ENCODE results near the gene C14orf119.
"Not testable (repeated sequence)": the region's sequence is repeated elsewhere in the genome, so short reads cannot be mapped to it uniquely, and the experiment has no call there.

The C14orf119 gene

GRCh38 chr14:23103581-23103980 lies 8.3 kb downstream of the C14orf119 start:
- Mint-ChIP-seq H3K4me3 (no peak overlapping the region), H3K4me1 (peaks cover 11 to 15% of the 10 kb centered on the region in 2 donors)

GRCh38 chr14:23104070-23104590 lies 8.8 kb downstream of the C14orf119 start:
- Mint-ChIP-seq H3K27ac (no peak overlapping the region), H3K4me3 (no peak overlapping the region), H3K27me3 (no peaks in the 10 kb centered on the region), H3K36me3 (peaks cover 3 to 10% of the 10 kb centered on the region in 2 donors), H3K9me3 (no peaks in the 10 kb centered on the region), H3K4me1 (peaks cover 11 to 15% of the 10 kb centered on the region in 2 donors)
- ATAC-seq (replicated peaks) (no peak), DNase-seq (no peak)

More at GRCh38 chr14:23103581-23103980, 8.3 kb downstream of the C14orf119 start:
- H3K27me3 Mint-ChIP-seq: no peaks in the 10 kb centered on the region
- H3K36me3 Mint-ChIP-seq: peaks cover 3 to 11% of the 10 kb centered on the region in 2 donors
- ATAC-seq (replicated peaks) (no peak), DNase-seq (no peak)
- H3K9me3 Mint-ChIP-seq: no peaks in the 10 kb centered on the region
- H3K27ac Mint-ChIP-seq: no peak overlapping the region

- Mint-ChIP-seq H3K4me3 (no peak within 1 kb of the TSS), H3K36me3 (peaks cover 3% of the 10 kb centered on the region in 2 donors), H3K27ac (no peak within 1 kb of the TSS), H3K27me3 (no peaks in the 10 kb centered on the region), H3K9me3 (no peaks in the 10 kb centered on the region), H3K4me1 (peaks cover 10 to 15% of the 10 kb centered on the region in 2 donors)
- ATAC-seq (replicated peaks): no peak
- DNase-seq: no peak
These were observed 9.5 kb downstream of the C14orf119 start, which contains the start of gene CIROP for GRCh38 chr14:23104591-23105347. CIROP (minus strand) TSS chr14:23104989; CDS start chr14:23104920, 69 bp downstream.

- no peak for ATAC-seq (replicated peaks)
- peaks cover 5 to 9% of the 10 kb centered on the region in 2 donors for H3K4me1 Mint-ChIP-seq
- no peaks in the 10 kb centered on the region for H3K36me3 Mint-ChIP-seq
- H3K4me3 Mint-ChIP-seq: no peak overlapping the region
- H3K27ac Mint-ChIP-seq: no peak overlapping the region
- H3K27me3 Mint-ChIP-seq: no peaks in the 10 kb centered on the region
- no peaks in the 10 kb centered on the region for H3K9me3 Mint-ChIP-seq
- DNase-seq: no peak
These were observed 10.1 kb downstream of the C14orf119 start for GRCh38 chr14:23105348-23105824.

GRCh38 chr14:23106747-23107045 lies 11.4 kb downstream of the C14orf119 start:
- Mint-ChIP-seq H3K27me3 (no peaks in the 10 kb centered on the region), H3K4me3 (no peak overlapping the region), H3K27ac (no peak overlapping the region), H3K4me1 (peaks cover 4 to 7% of the 10 kb centered on the region in 2 donors), H3K9me3 (no peaks in the 10 kb centered on the region), H3K36me3 (no peaks in the 10 kb centered on the region)
- DNase-seq (no peak), ATAC-seq (replicated peaks) (no peak)

DNA sequence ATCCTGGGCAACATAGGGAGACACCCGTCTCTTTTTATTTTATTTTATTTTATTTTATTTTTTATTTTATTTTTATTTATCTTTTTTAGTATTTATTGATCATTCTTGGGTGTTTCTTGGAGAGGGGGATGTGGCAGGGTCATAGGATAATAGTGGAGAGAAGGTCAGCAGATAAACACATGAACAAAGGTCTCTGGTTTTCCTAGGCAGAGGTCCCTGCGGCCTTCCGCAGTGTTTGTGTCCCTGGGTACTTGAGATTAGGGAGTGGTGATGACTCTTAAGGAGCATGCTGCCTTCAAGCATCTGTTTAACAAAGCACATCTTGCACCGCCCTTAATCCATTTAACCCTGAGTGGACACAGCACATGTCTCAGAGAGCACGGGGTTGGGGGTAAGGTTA lies 12.3 kb downstream of the C14orf119 start:
- H3K27me3 Mint-ChIP-seq: not testable (repeated sequence)

GRCh38 chr14:23108169-23108568 lies 12.9 kb downstream of the C14orf119 start:
- DNase-seq; H3K36me3 Mint-ChIP-seq; H3K4me1 Mint-ChIP-seq; ATAC-seq (replicated peaks); H3K9me3 Mint-ChIP-seq; H3K27me3 Mint-ChIP-seq; H3K27ac Mint-ChIP-seq; H3K4me3 Mint-ChIP-seq: not testable (repeated sequence)

More for the DNA sequence above, 12.3 kb downstream of the C14orf119 start:
- not testable (repeated sequence) for DNase-seq; H3K4me3 Mint-ChIP-seq; H3K9me3 Mint-ChIP-seq; H3K27ac Mint-ChIP-seq; H3K36me3 Mint-ChIP-seq; ATAC-seq (replicated peaks); H3K4me1 Mint-ChIP-seq

GRCh38 chr14:23109769-23110168 lies 14.5 kb downstream of the C14orf119 start:
- no peaks in the 10 kb centered on the region for H3K36me3 Mint-ChIP-seq
- ATAC-seq (replicated peaks): no peak
- H3K4me3 Mint-ChIP-seq: no peak overlapping the region
- no peak overlapping the region for H3K27ac Mint-ChIP-seq
- DNase-seq: no peak
- H3K9me3 Mint-ChIP-seq: no peaks in the 10 kb centered on the region
- H3K4me1 Mint-ChIP-seq: peaks cover 4 to 7% of the 10 kb centered on the region in 2 donors
- H3K27me3 Mint-ChIP-seq: peaks cover 7 to 14% of the 10 kb centered on the region in 2 donors

DNA sequence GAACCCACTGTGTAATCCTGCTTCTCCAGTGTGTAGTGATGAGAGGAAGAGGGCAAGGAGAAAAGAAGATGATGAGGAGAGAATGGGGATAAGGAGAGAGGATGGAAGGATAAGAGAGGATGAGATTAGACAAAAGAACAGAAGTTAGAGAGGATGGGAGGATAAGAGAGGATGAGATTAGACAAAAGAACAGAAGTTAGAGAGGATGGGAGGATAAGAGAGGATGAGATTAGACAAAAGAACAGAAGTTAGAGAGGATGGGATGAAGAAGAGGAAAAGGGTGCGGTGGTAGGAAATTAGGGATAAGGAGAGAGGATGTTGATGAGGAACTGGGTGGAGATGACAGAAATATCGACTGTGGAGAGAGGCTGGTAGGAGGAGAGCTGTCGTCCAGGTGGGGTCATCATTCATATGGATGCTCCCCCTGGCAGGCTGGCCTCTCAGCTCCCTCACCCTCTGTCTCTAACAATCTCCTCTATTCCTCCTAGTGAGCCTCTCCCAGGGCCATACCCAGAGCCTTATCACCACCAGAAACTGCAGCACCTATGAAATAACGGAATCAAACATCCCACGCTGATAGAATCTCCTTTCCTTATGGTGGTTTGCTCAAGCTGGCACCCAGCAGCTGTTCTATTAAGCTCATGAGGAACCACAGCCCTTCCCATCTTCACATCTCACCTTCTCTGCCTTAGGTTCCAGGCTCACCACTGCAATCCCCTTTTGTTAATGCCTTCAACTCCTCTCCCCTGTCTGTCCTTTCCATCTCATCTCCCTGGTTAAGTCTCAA lies 15.5 kb downstream of the C14orf119 start:
- Mint-ChIP-seq H3K9me3 (no peaks in the 10 kb centered on the region), H3K36me3 (no peaks in the 10 kb centered on the region), H3K4me3 (no peak overlapping the region), H3K4me1 (peaks cover 4 to 7% of the 10 kb centered on the region in 2 donors), H3K27me3 (peaks cover 11 to 19% of the 10 kb centered on the region in 2 donors), H3K27ac (no peak overlapping the region)
- ATAC-seq (replicated peaks) (no peak), DNase-seq (no peak)

- ATAC-seq (replicated peaks): no peak
- no peak for DNase-seq
- Mint-ChIP-seq H3K9me3 (no peaks in the 10 kb centered on the region), H3K4me1 (no peaks in the 10 kb centered on the region), H3K36me3 (no peaks in the 10 kb centered on the region), H3K27ac (no peak overlapping the region), H3K27me3 (peaks cover 11 to 19% of the 10 kb centered on the region in 2 donors), H3K4me3 (no peak overlapping the region)
These were observed 17.3 kb downstream of the C14orf119 start for GRCh38 chr14:23112359-23113178.

GRCh38 chr14:23113431-23114119 lies 18.3 kb downstream of the C14orf119 start:
- no peaks in the 10 kb centered on the region for H3K36me3 Mint-ChIP-seq
- ATAC-seq (replicated peaks) (no peak), DNase-seq (no peak)
- no peaks in the 10 kb centered on the region for H3K9me3 Mint-ChIP-seq
- H3K27ac Mint-ChIP-seq: no peak overlapping the region
- peaks cover 1 to 2% of the 10 kb centered on the region in 2 donors for H3K4me1 Mint-ChIP-seq
- H3K4me3 Mint-ChIP-seq: no peak overlapping the region
- H3K27me3 Mint-ChIP-seq: peaks cover 11 to 19% of the 10 kb centered on the region in 2 donors

DNA sequence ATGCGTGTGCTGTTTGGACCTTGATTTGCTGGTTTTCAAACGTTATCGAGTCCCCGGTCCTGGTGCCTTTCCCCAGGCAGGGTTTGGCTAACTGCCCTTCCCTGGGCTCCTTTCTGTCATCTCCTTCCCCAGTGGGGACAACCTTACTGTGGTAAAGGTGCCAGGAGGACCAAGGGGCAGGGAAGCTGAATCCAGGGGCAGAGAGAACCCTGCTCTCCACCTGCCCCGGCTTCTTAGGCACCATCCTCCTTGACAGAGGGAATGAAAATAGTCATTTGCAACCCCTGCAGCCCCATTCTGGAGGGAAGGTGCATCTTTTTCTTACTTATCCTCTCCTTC lies 18.8 kb downstream of the C14orf119 start:
- peaks cover 11 to 19% of the 10 kb centered on the region in 2 donors for H3K27me3 Mint-ChIP-seq
- H3K4me3 Mint-ChIP-seq: no peak overlapping the region
- no peaks in the 10 kb centered on the region for H3K9me3 Mint-ChIP-seq
- DNase-seq (no peak), ATAC-seq (replicated peaks) (no peak)
- no peaks in the 10 kb centered on the region for H3K36me3 Mint-ChIP-seq
- H3K4me1 Mint-ChIP-seq: peaks cover 3 to 7% of the 10 kb centered on the region in 2 donors
- no peak overlapping the region for H3K27ac Mint-ChIP-seq

DNA sequence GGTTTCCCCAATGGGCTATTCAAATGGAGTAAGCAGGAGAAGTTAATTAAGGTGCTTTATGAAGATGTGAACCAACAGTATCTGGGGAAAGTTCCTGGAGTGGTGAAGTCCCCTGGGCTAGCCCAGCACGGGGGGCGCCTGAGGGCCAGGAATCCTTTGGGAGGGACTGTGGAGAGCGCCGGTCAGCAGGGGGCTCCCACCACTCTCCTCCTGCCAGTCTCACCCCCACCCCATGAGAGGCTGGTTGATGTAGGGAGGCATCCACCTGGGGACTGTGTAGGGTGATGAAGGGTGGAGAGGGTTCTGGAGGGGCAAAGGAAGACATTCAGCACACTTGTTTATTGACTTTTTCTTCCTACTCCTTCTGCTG lies 19.3 kb downstream of the C14orf119 start:
- Mint-ChIP-seq H3K4me3 (no peak overlapping the region), H3K27ac (no peak overlapping the region), H3K36me3 (no peaks in the 10 kb centered on the region), H3K27me3 (peaks cover 11 to 19% of the 10 kb centered on the region in 2 donors), H3K9me3 (no peaks in the 10 kb centered on the region), H3K4me1 (peaks cover 7 to 12% of the 10 kb centered on the region in 2 donors)
- ATAC-seq (replicated peaks) (no peak), DNase-seq (no peak)

Measured in stimulated activated naive B cell treated with anti-CD40 and anti-IgM and Interleukin-4, amounts not matched to agents 10 μg/mL and 1 μg/mL and 100 μg/mL, for 72 hours (primary cell).